ENCODE results near the gene FRAS1. TPM values are rescaled to one million over a fixed set of nuclear protein-coding genes. Genes with fewer than 3 reads are reported as not detected.

FRAS1 gene
- total and polyA plus RNA-seq, 2 of the 8 experiments (the other 6 are each of a cell fraction or from before 2014, with no cell fraction given), result 38.5 to 109 TPM

GRCh38 chr4:78363031-78363570 is 306.0 kb downstream of the FRAS1 start (continued):
- TF ChIP-seq CHD7 (IDR thresholded peaks at IDR 0.05; ENCODE audit: insufficient replicate concordance, low read length), result no peak
- no peak for TF ChIP-seq NANOG (IDR thresholded peaks at IDR 0.05; ENCODE audit: insufficient read depth, low read depth, low read length, poor library complexity, severe bottlenecking)
- no peak for TF ChIP-seq GTF2F1 (IDR thresholded peaks at IDR 0.05; ENCODE audit: borderline replicate concordance, low read depth, low read length)
- TF ChIP-seq YY1 (IDR thresholded peaks at IDR 0.05; ENCODE audit: low read depth, low read length), result no peak
- no peak for TF ChIP-seq JUND (IDR thresholded peaks at IDR 0.05; ENCODE audit: low read length)
- TF ChIP-seq SP2 (IDR thresholded peaks at IDR 0.05; ENCODE audit: low read length), result no peak
- no peak for TF ChIP-seq SIX5 (IDR thresholded peaks at IDR 0.05; ENCODE audit: low read depth, low read length)
- no peak for TF ChIP-seq RAD21 (IDR thresholded peaks at IDR 0.05 in 1 of 2, conservative IDR thresholded peaks at IDR 0.05 in 1 of 2; ENCODE audit: low read depth in 2 of 2, low read length in 2 of 2)
- TF ChIP-seq EP300 (IDR thresholded peaks at IDR 0.05; ENCODE audit: borderline replicate concordance in 1 of 2, low read depth in 2 of 2, low read length in 2 of 2), result no peak
- no peak for TF ChIP-seq MAX (IDR thresholded peaks at IDR 0.05)

Data from H1 (cell line).